Embryonic facial prominence (tissue), 1 donor: ENCODE results near the gene KRTAP10-8.
"Not testable (repeated sequence)": the region's sequence is repeated elsewhere in the genome, so short reads cannot be mapped to it uniquely, and the experiment has no call there.

Experiments used
- DNase-seq: peaks from one replicate; pipeline ENCODE4 v3.0.0-alpha.2; 2016; ENCODE audit errors: extremely low spot score

Gene KRTAP10-8

GRCh38 chr21:44612029-44612486 lies at the start of gene KRTAP10-8:
Gene KRTAP10-8, plus strand, starts transcription at chr21:44612079. Its CDS starts 22 bp downstream, at chr21:44612101.
- no peak for DNase-seq

- DNase-seq, result no peak
Observed at GRCh38 chr21:44564099-44564498, 47.8 kb upstream of the KRTAP10-8 start.

GRCh38 chr21:44564886-44565598 lies 46.8 kb upstream of the KRTAP10-8 start:
- no peak for DNase-seq

- no peak for DNase-seq
Observed at GRCh38 chr21:44566403-44566802, 45.5 kb upstream of the KRTAP10-8 start.

- DNase-seq, result no peak
Observed at GRCh38 chr21:44567481-44568171, 44.3 kb upstream of the KRTAP10-8 start.

GRCh38 chr21:44568261-44568660 lies 43.6 kb upstream of the KRTAP10-8 start:
- DNase-seq, result no peak

- no peak for DNase-seq
Observed at GRCh38 chr21:44568667-44569556, 43.0 kb upstream of the KRTAP10-8 start.

- DNase-seq, result no peak
Observed at GRCh38 chr21:44569861-44570517, 41.9 kb upstream of the KRTAP10-8 start.

GRCh38 chr21:44571296-44571695 lies 40.6 kb upstream of the KRTAP10-8 start:
- DNase-seq, result no peak

GRCh38 chr21:44571844-44572782 lies 39.8 kb upstream of the KRTAP10-8 start:
- no peak for DNase-seq

- DNase-seq, result no peak
Observed at GRCh38 chr21:44572959-44573583, 38.8 kb upstream of the KRTAP10-8 start.

- not testable (repeated sequence) for DNase-seq
Observed at GRCh38 chr21:44573630-44574456, 38.0 kb upstream of the KRTAP10-8 start, which contains the start of gene KRTAP10-4. Gene KRTAP10-4, plus strand, starts transcription at chr21:44573729. Its CDS starts 30 bp downstream, at chr21:44573759.

- DNase-seq, result no peak
Observed at GRCh38 chr21:44574457-44575306, 37.2 kb upstream of the KRTAP10-8 start.

GRCh38 chr21:44575307-44576024 lies 36.4 kb upstream of the KRTAP10-8 start:
- no peak for DNase-seq

- DNase-seq, result no peak
Observed at GRCh38 chr21:44576025-44576420, 35.9 kb upstream of the KRTAP10-8 start.

GRCh38 chr21:44578371-44579055 lies 33.4 kb upstream of the KRTAP10-8 start:
- no peak for DNase-seq
